GM21737 (cell line): ENCODE measurements around the gene ABCC12.

Experiments
- ATAC-seq: cut with Tn5 transposase; IDR thresholded peaks from one replicate; pipeline ENCODE4 v1.9.1; 2021; ENCODE audit warnings: mild to moderate bottlenecking, moderate library complexity; ENCODE audit not compliant: unreplicated experiment

The ABCC12 gene

DNA sequence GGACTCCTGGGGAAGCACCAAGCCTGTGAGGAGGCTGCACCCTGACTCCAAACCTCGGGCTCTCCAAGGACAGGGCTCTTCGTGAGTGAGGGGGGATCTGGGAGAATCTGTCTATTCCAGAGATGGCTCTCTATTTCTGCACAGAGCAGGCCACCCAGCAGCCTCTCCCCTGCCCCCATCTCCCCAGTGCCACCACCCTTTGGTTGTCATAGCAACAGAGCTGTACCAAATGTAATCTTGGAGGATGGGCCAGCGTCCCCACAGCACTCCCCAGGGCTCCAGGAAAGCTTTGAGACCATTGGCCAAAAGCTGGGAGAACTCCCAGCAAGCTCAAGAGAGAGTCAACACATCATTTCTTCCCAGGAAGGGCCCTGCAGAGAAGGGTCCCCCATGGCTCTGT lies 49.3 kb downstream of the ABCC12 start:
- no peak for ATAC-seq
